HG03442 (cell line): ENCODE results near the gene WDR18.

Experiments
- ATAC-seq: cut with Tn5 transposase; IDR thresholded peaks from one replicate; pipeline ENCODE4 v1.9.1; 2021; ENCODE audit warnings: mild to moderate bottlenecking, moderate library complexity; ENCODE audit not compliant: unreplicated experiment

Gene WDR18

GRCh38 chr19:991174-991931 lies 7.2 kb downstream of the WDR18 start:
- ATAC-seq: no peak

GRCh38 chr19:991932-992669 lies 8.0 kb downstream of the WDR18 start:
- no peak for ATAC-seq

GRCh38 chr19:992670-993055 lies 8.5 kb downstream of the WDR18 start:
- no peak for ATAC-seq

DNA sequence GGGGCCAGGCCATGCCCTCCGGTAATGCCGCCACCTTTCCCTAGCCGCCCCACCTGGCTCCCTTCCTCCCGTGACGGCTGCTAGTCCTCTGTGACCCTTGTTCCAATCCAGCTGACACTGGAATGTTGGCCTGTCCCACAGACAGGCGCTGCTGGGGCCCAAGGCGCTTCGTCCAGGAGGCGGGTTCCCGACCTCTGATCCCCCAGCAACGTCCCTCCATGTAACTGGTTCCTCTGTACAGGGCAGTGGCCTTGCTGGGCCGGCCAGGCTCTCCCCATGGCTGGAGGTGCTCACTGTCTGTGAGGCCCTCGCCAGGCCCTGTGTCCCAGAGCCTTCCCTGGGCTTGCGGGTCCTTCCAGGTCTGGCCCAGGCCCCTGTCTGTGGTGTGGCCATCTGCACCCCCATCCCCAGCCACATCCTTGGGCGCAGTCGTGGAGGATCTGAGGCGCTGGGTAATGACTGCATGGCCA lies 9.3 kb downstream of the WDR18 start:
- ATAC-seq: no peak

DNA sequence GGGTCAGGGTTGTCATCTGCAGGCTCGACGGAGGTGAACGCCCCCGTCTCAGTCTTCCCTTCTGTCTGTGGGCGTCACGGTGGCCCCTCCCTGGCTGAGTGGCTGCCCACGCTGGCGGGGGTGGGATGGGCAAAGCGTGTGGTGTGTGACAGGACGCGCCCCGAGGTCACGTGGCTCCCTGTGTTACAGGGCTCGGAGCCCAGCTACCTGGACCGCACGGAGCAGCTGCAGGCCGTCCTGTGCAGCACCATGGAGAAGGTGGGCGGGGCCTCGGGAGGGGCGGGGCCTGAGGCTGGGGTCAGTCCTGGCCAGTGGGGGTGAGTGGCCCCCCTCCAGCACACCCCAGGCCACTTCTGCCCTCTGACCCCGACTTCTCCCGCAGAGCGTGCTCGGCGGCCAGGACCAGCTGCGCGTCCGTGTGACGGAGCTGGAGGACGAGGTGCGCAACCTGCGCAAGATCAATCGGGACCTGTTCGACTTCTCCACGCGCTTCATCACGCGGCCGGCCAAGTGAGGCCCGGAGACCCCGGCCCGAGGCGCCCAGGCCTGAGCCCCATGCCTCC lies 9.8 kb downstream of the WDR18 start:
- no peak for ATAC-seq

- no peak for ATAC-seq
These were observed 10.4 kb downstream of the WDR18 start for GRCh38 chr19:994516-994915.

DNA sequence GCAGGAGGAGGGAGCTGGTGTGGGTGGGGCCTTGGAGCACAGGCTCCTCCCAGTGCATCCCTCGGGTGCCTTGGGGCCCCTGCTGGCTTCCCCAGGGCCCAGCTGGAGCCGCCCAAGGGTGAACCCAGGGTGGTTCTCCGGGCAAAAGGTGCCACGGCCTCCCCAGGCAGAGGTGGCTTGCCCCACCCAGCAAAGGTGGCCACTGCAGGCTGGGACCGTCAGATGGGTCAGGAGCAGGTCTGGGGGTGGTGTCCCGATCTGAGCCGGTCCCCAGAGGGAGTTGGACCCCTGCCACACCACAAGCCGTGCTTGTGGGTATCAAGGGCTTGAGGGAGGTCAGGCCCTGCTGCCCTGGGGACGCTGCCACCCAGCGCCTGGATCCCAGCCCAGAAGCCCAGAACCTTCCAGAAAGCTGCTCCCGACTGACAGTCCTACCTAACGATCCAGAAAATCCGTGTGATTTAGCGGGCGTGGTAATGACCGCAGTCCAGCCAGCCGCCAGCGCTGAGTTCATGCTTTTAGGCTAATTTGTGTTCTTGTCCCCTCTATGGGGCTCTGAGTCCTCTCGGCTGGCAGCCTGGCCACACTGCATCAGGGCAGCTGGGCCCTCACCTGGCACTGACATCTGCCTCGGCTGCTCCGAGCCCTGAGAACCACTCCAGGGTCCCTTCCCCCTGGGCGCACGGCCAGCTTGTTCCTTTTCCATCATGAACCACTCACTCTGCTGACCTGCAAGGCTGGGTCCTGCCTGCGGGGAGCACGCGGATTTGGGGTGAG lies 11.1 kb downstream of the WDR18 start:
- no peak for ATAC-seq

DNA sequence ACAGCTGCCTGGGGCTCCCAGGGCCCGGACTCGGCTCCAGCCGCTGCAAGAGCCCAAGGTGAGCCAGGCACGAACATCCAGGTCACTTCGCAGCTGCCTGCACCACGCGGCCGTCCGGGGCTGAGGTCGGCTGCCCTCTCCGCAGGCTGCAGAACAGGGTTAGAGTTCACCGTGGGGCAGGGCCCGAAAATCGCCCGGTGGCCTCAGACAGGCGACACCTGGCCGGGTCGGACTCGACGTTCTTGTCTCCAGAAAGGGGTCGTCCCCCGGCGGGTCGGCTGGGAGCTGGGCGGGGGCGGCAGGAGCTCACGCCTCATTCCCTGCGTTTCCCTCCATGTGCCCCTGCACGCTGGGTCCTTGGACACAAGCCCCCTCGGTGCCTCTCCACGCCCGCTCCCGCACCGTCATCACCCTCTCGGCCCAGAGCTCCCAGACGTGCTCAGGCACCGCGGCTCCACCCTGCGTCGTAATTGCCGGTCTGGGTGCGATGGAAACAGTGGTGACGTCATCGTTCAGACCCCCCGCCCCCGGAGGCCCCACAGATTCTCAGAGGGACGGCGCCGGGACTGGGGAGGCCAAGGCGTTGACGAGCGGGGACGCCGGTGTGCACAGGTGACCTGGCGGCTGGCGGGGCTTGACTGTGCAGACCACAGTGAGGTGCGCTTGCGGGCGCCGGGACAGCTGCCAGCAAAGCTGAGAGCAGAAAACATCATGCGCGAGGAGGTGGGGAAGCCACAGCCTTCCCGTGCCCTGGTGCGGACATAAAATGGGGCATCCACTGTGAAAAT lies 12.1 kb downstream of the WDR18 start:
- ATAC-seq: no peak

- ATAC-seq: no peak
These were observed 13.9 kb downstream of the WDR18 start for GRCh38 chr19:998064-998463.

- ATAC-seq: no peak
These were observed 15.2 kb downstream of the WDR18 start for GRCh38 chr19:999379-999719.

DNA sequence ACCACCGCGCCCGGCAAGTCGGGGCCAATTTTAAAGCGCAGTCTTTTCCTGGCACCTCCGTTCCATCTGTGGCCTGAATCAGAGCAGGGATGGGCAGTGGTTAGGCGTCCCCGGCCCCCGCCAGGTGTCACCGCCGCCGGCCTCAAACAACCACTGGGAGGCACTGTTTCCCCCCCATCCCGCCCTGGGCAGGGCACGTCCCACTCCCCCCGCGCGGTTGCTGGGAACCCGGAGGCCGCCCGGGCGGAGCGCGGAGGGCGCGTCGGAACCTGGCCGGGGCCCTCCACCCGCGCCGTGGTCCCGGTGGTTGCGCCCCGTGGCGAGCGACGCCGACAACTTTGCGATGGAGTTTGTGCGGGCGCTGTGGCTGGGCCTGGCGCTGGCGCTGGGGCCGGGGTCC lies 15.9 kb downstream of the WDR18 start, which contains the start of gene GRIN3B:
TSS of gene GRIN3B (plus strand) at position 325 of the 400 bp plus-strand sequence. CDS start at position 344, 19 bp downstream.
- no peak for ATAC-seq

DNA sequence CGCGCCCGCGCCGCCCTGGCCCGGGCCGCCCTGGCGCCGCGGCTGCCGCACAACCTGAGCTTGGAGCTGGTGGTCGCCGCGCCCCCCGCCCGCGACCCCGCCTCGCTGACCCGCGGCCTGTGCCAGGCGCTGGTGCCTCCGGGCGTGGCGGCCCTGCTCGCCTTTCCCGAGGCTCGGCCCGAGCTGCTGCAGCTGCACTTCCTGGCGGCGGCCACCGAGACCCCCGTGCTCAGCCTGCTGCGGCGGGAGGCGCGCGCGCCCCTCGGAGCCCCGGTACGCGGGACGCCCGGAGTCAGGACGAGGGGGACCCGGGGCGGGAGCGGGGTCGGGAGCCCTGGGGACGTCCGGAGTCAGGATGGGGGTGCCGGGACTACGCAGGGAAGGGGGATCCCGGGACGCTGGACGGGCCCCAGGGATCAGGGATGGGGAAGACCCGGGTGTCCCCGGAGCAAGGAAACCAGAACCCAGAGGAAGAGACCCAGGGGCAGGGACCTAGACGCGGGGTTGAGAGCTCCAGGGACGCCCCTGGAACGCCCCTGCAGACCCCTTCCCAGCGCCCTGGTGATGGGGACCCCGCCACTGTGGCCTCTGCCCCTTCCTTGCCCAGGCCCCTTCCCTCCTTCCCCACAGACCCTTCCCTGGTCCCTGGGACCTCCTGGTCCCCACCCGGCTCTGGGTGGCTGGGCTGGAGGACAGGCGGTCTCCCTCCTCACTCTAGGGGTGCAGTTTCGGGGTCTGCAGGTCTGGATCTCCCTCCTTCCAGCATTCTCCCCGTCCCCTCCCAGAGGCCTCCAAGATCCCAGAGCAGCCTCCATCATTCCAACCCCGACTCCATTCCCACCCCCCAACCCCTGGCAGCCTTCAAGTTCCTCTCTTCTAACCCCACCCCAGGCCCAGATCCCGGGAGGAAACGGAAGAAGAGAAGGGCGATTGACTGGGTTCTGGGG lies 16.7 kb downstream of the WDR18 start:
- no peak for ATAC-seq

GRCh38 chr19:1001538-1002166 lies 17.5 kb downstream of the WDR18 start:
- ATAC-seq: peak; percentile 39

DNA sequence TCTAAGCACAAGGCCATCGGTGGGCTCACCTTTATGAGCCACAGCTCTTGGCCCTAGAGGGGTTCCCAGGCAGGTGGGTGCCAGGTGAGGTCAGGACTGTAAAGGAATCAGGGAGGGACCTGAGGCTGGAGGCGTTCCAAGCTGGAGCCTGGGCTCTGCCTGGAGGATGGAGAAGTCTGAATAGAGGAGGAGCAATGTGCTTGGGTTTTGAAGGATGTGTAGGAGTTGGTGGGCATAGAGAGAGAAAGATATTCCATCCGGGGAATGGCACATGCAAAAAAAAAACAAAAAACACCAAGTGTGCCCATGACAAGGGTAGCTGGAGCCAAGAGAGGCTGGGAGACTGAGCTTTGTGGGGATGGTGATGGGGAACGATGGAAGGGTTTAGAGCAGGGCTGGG lies 18.5 kb downstream of the WDR18 start:
- no peak for ATAC-seq

DNA sequence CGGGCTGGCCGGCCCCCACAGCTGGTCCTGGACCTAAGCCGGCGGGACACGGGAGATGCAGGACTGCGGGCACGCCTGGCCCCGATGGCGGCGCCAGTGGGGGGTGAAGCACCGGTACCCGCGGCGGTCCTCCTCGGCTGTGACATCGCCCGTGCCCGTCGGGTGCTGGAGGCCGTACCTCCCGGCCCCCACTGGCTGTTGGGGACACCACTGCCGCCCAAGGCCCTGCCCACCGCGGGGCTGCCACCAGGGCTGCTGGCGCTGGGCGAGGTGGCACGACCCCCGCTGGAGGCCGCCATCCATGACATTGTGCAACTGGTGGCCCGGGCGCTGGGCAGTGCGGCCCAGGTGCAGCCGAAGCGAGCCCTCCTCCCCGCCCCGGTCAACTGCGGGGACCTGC lies 19.1 kb downstream of the WDR18 start:
- ATAC-seq: no peak

- ATAC-seq: no peak
These were observed 20.2 kb downstream of the WDR18 start for GRCh38 chr19:1004204-1004802.

GRCh38 chr19:1004803-1005664 lies 20.9 kb downstream of the WDR18 start:
- ATAC-seq: no peak
